ENCODE data around the gene TDRD10.
"Not testable (repeated sequence)": the region's sequence is repeated elsewhere in the genome, so short reads cannot be mapped to it uniquely, and the experiment has no call there.

TDRD10 gene

DNA sequence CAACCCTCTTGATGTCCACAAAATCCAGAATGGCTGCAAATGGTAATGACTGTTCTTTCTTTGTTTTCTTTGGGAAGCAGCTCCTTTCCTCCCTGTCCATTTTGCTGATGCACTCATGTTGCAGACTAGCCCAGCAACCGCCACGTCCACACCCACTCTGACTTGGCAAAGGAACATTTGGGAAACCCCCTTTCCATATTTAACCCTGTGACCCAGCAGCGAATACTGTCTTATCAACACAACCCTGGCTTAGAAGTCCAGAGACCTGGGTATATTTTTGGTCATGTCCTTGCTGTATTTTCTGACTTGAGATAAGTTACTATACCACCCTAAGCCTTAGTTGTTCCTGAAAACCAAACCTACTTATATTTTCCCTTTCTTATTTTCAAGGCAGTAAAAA is 18.3 kb downstream of the TDRD10 start:
- DNase-seq = no peak

DNA sequence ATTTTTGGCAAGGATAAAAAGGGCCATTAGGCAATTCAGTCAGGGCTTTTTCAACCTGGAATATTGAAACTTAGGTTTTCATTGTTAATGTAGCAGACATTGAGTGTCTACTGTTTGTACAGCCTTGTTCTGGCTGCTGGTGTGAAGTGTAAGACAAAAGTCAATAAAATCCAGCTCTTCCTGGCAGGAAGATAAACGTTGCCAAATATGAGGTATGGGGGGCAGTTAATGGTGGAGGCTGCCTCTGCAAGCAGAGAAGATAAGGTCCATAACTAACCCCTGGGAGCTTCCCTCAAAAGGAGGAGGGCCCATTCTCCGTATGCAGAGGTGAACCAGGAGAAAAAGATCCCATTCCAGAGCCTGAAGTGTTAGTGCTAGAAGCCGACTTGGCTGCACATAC is 19.7 kb downstream of the TDRD10 start:
- DNase-seq = no peak

DNA sequence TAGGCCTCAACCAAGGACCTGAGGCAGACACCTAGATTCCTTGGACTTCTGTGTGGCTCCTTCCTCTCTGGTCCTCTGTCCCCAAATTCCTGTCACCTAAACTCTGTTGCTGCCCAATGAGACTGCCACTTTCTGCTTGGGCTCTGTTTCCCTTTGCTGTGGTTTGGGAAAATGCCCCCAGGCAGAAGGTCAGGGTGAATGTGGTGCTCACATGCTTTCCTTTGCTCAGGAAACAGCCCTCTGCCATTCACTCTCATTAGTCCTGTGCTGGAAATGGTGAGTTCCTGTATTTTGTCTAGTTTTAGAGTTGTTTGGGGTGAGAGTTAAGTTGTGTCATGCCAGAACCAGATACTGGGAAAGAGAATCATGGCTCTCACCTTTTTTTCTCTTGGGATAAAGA is 22.9 kb downstream of the TDRD10 start:
- DNase-seq = no peak

DNA sequence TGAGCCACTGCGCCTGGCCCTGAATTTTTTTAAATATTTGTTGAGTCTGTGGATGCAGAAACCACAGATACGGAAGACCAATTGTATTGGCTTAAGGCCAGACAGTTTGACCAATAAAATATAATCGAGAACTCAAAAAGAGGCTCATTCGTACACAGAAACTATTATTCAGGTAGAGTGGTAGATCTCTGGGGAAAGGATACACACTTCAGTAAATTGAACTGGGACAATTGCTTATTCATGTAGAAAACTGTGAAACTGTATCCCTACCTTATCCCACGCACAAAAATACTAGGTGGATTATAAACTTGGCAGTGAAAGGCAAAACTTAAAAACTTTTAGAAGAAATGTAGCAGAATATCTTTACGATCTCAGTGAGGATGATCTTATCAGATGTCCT is 25.2 kb downstream of the TDRD10 start:
- no peak for DNase-seq

DNA sequence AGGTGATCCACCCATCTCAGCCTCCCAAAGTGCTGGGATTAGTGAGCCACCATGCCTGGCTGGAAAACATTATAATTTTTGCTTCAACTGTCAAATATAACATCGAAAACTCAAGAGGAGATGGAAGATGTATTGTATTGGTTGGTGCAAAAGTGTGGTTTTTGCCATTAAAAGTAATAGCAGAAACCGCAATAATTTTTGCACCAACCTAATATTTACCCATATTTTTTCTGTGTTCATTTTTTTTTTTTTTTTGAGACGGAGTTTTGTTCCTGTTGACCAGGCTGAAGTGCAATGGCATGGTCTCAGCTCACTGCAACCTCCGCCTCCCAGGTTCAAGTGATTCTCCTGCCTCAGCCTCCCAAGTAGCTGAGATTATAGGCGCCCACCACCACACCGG is 27.3 kb downstream of the TDRD10 start:
- no peak for DNase-seq

DNA sequence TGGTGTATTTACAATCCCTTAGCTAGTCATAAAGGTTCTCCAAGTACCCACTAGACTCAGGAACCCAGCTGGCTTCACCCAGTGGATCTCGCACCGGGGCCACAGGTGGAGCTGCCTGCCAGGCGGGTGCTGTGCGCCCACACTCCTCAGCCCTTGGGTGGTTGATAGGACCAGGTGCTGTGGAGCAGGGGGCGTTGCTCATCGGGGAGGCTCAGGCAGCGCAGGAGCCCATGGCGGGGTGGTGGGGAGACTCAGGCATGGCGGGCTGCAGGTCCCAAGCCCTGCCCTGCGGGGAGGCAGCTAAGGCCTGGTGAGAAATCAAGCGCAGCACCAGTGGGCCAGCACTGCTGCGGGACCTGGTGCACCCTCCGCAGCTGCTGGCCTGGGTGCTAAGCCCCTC is 29.9 kb downstream of the TDRD10 start:
- not testable (repeated sequence) for DNase-seq

DNA sequence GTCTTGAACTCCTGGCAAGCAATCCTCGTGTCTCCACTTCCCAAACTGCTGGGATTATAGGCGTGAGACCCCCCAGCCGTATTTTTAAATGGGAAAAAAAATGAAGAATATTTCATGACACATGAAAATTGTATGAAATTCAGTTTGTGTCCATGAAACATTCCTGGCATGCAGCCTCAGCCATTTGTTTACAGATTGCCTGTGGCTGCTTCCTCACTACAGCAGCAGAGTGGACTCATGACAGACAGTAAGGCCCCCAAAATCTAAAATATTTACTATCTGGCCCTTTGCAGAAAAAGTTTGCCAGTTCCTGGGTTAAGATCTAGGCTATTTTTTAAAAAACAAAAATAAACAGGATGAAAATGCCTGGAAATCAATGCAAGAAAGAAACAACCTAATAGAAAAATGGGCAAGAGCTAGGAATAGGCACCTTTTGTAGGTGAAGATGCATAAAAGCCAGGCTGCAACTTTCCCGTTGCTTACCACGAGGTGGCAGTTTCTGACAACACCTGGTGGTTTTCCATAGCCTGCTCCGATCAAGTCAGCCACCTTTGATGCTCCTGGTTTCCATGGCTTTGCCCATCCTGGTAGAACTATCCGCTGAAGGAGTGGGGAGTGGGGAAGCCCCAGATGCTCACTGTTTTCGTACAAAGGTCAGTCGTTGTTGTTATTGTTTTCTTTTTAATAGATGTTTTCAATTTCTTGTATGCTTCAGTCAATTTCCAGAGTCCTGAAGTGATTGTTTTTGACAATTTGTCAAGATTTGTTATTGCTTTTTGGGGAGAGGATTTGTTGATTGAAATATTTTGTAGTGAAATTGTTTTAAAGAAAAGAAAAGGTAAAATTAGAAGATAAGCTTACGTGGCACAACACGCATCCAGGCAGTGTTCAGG is 32.2 kb downstream of the TDRD10 start:
- peak; percentile 13 for DNase-seq

DNA sequence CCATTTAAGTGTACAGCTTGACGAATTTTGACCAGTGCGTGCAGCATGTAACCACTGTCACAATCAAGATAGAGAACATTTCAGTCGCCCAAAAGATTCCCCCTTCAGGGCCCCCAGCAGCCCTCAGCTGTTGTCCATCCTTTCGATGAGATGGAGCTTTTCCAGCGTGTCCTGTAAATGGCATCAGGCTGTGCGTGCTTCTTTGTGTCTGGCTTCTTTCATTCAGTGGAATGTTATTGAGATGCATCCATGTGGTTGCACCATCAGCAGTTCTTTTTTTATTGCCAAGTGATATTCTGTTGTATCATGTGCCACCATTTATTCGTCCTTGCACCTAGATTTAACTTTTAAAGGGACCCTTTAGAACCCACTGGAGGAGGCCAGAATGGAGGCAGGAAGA is 34.6 kb downstream of the TDRD10 start:
- no peak for DNase-seq

DNA sequence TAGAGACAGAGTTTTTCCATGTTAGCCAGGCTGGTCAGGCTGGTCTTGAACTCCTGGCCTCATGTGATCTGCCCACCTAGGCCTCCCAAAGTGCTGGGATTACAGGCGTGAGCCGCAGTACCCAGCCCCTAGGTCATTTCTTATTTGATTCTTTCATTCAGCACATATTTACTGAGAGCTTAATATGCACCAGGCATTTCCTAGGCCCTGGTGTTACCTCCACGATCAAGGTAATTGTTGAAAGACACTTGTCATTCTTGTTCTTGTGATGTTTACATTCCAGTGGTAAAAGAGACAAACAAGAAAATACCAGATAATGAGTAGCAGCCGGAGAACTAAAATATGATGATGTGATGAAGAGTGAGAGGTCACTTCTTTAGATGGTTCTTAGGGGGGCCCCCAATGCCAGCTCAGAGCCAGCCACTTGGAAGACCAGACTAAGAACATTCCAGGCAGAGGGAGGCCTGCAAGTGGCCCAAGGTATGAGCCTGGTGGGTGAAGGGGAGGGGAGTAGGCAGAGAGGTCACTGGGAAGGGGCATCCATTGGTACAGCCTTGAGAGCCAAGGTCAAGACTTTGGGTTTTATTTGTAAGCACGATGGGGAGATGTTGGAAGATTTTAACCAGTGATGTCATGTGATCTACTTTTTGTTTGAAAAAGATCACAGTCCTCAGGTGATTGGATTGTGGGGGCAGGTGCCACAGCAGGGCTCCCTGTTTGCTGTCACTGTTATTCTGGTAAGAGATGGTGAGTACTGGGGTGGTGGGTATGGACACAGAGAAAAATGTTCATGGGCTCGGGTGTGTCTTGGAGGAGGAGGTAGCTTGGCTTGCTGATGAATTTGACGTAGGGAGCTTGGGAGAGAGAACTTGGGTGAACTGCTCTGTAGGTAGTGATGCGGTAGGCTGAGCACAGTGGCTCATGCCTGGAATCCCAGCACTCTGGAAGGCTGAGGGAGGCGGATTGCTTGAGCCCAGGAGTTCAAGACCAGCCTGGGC is 37.8 kb downstream of the TDRD10 start:
- no peak for DNase-seq

DNA sequence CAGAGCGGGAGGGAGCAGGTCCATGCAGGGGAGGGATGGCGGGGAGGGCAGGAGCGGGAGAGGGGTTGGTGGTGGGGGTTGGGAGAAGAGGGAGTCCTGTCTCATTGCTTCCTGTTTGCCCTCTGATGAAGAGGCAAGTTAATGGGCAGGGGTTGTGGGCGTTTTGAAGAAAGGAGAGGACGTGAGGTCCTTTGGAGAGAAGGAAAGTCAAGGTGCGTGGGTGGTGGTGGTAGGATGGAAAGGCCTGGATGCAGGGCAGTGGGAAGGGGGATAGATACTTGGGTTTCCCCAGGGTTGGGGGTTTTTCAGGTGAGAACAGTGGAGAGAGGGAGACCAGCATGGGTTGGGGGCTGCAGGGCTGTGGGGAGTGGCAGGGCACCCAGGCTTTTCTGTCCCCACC is 39.2 kb downstream of the TDRD10 start:
- no peak for DNase-seq

DNA sequence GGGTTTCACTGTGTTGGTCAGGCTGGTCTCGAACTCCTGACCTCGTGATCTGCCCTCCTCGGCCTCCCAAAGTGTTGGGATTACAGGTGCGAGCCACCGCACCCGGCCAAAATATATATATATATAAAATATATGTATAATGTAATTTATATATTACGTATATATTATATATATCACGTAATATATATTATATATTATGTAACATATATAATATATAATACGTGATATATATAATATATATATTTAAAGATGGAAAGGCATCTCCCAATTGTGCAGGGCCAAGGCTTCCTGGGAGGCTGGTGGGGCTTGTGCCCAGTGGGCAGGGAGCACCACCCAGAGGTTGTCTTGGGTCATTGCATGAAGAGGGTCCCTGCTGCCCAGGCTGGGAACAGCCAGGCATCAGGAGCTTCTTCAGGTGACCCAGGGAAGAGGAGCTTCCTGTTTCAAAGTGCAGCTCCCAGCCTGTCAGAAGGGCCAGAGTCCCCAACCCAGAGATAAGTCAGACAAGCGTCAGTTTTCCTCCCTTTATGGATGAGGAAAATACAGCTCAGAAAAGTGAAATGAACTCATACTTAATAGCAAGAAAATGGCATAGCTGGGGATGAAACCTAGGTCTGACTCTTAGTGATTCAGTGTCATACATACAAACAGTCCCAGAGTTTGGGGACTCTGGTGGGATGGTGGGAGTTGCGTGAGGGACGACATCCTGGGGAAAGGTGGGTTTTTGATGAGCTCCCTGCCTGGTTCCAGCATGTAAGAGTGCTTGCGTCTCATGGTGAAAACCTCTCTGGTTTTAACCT is 44.4 kb downstream of the TDRD10 start:
- DNase-seq = peak; percentile 57

DNA sequence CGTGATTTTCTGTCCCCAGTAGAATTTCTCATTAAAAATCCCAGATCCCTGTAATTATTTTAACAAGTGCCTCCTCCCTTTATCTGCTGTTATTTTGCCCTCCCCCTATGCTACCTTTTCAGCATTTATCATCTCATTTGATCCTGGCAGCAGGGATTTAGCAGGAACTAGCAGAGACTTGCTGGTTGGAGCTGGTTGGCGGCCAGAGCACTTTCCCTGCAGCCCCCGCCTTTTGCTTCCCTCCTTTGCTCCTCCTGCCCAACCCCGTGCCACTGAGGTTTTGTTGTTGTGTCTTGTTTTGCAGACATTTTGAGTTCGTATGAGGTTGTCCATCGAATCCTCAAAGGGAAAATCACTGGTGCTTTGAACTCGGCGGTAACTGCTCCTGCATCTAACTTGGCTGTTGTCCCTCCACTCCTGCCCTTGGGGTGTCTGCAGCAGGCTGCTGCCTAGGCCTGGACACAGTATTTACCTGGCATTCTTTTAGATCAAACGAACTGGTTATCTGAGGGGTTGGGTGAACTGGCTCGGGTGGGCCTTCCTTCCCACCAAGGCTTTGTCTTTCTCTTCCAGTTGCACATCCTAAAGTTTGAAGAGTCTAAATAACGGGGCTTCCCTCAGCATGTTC is 45.2 kb downstream of the TDRD10 start:
- DNase-seq = no peak

DNA sequence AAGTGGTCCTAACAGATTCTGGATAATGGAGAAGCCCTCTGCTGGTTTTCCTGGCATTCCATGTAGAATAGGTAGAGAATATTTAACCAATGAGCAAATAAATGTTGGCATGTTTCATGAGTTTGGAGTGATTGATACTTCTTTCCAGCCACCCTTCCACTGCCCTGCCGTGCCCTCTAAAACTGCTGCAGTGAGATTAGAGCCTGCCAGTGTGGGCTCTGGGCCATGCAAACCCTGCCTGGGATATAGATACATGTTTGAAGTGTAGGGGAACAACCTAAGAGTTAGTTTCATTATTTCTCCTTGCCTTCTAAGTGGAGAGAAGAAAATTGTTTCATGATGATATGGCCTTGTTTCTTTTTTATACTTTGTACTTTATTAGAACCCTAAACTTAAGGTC is 46.0 kb downstream of the TDRD10 start:
- DNase-seq = no peak

DNA sequence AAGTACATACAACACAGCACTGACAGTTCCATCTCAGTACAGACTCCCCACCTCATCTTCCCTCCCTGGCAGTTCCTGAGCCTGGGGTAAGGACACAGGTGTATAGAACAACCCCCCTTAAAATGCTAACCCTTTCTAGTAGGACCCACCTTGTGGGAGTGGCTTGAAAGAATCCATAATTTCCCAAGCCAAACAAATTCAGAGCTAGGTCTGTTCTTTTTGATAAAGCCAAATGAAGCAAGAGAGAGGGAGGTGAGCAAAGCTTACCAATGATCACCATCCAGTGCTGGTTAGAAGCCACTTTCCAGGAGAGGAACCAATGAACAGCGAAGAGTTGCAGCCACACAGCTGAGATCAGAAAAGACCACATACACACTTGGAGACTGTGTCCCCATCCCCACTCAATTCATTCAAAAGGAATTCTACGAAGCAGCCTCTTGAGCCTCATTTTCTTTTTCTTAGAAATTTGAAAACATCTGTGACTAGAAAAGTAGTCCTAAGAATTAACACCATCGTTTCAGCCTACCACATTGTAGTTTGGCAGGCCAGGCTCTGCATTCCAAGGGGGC is 47.3 kb downstream of the TDRD10 start:
- DNase-seq = no peak

DNA sequence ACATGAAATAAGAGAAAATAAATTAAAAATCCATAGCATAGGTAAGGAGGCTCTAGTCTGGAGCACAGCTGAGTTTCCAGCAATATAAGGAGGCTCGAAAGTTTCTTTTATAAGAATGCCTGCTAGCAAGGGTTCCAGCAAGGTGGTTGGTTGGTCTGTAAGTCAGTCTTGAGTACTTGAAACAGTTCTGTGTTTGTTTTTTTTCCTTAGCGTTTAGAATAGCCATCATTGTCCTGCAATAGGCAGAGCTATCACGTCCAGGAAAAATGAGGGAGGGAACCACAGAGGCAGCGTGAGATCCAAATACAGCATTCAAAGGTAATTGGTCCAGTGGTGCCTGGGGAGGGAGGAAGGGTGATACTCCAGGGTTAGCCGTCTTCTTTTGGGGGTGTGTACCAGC is 48.1 kb downstream of the TDRD10 start:
- DNase-seq = no peak

DNA sequence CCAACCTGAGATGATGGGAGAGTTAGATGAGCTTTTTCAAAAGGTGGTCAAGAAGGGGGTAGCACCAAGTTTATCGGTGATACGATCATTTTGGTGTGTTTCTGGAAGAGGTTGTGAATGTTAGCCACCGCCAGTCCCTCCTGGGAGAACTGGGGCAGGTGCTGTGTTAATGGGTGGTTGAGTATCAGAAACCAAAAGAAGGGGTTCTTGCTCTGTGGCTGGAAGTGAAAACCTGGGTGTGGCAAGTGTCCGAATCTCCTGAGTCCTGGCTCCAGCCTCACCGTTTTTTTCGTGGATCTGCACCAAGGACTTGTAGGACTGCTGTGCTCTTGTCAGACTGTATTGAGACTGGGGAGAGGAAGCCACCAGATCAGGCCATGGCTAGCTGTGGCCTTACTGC is 48.6 kb downstream of the TDRD10 start:
- DNase-seq = no peak

DNA sequence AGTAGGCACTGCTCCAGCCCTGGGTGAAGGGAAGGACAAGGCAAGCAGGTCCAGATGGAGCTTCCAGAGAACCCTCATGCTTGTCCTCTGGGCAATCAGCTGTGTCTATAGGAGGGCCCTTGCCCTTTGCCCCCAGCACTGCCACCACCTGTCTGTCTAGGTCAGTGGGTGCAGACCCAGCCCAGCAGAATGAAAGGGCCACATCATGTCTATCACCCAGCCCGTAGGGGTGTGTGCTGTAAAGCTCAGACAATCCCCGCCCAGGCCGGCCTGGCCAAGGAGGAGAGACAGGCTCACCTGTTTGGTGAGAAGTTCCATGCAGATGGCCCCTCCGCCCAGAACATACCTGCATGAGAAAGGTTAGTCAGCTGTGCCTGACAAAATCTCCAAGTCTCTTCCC is 49.5 kb downstream of the TDRD10 start:
- DNase-seq = no peak

DNA sequence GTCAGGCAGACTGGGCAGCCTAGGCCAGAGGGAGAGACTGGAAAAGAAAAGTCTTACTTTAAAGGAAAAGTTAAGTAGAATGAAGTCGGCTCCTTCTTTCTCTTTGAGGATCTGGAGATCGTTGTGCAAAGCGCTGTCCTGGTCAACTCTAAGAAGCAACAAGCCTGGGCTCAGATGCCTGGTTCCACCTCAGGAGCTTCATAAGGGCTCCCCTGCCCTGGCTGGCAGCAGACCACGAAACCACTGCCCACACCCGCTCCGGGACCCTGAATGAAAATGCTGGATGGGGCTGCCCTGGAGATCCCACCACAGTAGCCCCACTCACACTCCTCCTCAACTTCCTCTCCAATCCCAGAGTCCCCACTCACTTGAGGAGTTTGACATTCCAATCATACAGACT is 50.0 kb downstream of the TDRD10 start:
- DNase-seq = no peak

DNA sequence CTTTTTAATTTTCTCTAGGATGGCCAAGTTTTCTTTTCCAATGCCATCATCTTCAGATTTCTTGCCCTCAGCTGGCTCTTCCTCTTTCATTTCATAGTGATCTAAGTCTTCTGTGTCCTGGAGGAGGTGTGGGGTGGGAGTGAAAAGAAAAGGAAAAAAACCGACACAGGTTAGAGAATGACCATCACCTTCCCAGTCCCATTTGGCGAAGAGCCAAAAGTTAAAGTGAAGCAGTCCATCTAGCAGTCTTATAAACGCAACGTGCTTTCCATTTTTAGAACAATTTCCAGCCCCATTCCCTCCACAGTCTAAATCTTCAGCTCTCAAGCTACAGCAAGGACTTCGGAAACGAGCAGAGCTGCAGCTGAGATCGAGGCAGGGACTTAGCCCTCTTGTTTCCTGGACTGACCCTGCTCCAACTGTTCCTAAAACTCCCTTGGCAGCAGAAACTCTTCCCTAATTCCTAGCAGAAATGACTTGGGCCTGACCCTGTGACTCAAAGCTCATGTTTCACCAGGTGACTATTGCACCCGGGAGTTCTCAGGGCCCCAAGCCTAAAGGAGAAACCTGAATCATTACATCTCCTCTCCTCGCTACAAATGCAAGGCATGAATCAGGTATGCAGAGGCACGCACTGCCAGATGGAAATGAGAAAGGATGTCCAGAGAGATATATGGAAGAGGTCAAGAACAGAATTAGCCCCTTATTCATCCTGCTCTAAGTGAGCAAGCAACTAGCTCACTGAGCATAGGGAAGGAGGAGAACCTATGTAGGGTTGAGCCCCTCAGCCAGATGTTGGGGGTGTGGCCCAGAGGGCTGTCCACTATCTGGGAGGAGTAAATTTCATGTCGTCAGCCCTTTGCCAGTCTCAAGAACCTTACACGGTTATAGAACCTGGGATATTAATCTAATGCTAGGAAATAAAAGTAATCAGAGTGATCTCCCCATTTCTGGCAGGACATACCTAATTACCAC is 51.3 kb downstream of the TDRD10 start:
- no peak for DNase-seq

DNA sequence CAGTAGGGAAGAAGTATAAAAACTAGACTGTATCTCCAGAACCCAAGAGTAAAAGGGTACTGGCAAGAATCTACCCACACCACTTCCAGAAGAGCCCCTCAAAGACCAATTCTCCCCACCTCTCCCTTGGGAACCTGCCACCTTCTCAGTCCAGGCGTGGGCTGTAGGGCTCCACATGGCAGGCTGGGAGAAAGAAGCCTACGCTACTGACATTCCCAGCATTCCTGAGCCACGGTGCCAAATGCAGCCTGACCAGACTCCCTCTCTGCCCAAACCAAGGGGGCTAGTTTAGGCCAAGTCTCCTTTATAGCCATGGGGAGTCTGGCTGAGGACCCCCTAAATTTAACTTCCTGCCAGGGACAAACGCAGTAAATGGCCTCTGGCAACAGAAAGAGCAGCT is 54.4 kb downstream of the TDRD10 start:
- no peak for DNase-seq

All from CD4-positive, alpha-beta T cell treated with Interleukin-12 subunit alpha and Interleukin-12 subunit beta, for 1 hour (primary cell).